ENCODE data around the gene TOX2.

Gene TOX2

GRCh38 chr20:43916073-43916880, 1.6 kb downstream of the TOX2 start:
- DNase-seq = no peak

GRCh38 chr20:43916881-43917371, 2.3 kb downstream of the TOX2 start:
- no peak for DNase-seq

GRCh38 chr20:43917380-43917779, 2.7 kb downstream of the TOX2 start:
- no peak for DNase-seq

GRCh38 chr20:43919686-43920403, 5.2 kb downstream of the TOX2 start:
- DNase-seq = no peak

- no peak for DNase-seq
Observed at GRCh38 chr20:43920797-43921196, 6.1 kb downstream of the TOX2 start.

- DNase-seq = no peak
Observed at GRCh38 chr20:43921227-43921780, 6.7 kb downstream of the TOX2 start.

GRCh38 chr20:43922614-43923013, 8.0 kb downstream of the TOX2 start:
- no peak for DNase-seq

- DNase-seq = no peak
Observed at GRCh38 chr20:43923322-43923721, 8.7 kb downstream of the TOX2 start.

GRCh38 chr20:43923917-43924316, 9.3 kb downstream of the TOX2 start:
- DNase-seq = no peak

- DNase-seq = no peak
Observed at GRCh38 chr20:43925215-43925614, 10.6 kb downstream of the TOX2 start.

- DNase-seq = no peak
Observed at GRCh38 chr20:43925801-43926200, 11.1 kb downstream of the TOX2 start.

GRCh38 chr20:43926287-43927050, 11.8 kb downstream of the TOX2 start:
- DNase-seq = no peak

GRCh38 chr20:43931976-43932375, 17.3 kb downstream of the TOX2 start:
- no peak for DNase-seq

- no peak for DNase-seq
Observed at GRCh38 chr20:43934833-43935232, 20.2 kb downstream of the TOX2 start.

- no peak for DNase-seq
Observed at GRCh38 chr20:43936104-43936770, 21.6 kb downstream of the TOX2 start.

GRCh38 chr20:43936805-43937204, 22.2 kb downstream of the TOX2 start:
- DNase-seq = no peak

GRCh38 chr20:43937591-43937990, 22.9 kb downstream of the TOX2 start:
- DNase-seq = no peak

GRCh38 chr20:43938017-43938655, 23.5 kb downstream of the TOX2 start:
- DNase-seq = peak; percentile 19

- no peak for DNase-seq
Observed at GRCh38 chr20:43938932-43939761, 24.5 kb downstream of the TOX2 start.

GRCh38 chr20:43939762-43940121, 25.1 kb downstream of the TOX2 start:
- no peak for DNase-seq
